ENCODE measurements around the gene TK2.

GRCh38 chr16:66502020-66502913 is 47.7 kb downstream of the TK2 start:
- TF ChIP-seq CTCF (IDR thresholded peaks at IDR 0.05) (no peak), JUN (CRISPR knock-in tag; IDR thresholded peaks at IDR 0.05) (no peak), SP1 (CRISPR knock-in tag; conservative IDR thresholded peaks at IDR 0.05) (no peak), FOXP1 (CRISPR knock-in tag; IDR thresholded peaks at IDR 0.05; ENCODE audit: borderline replicate concordance) (no peak), USF1 (CRISPR knock-in tag; IDR thresholded peaks at IDR 0.05) (no peak), ETV6 (CRISPR knock-in tag; IDR thresholded peaks at IDR 0.05) (no peak), MAX (CRISPR knock-in tag; IDR thresholded peaks at IDR 0.05) (no peak), ZNF416 (CRISPR knock-in tag; IDR thresholded peaks at IDR 0.05) (no peak), ZNF232 (CRISPR knock-in tag; IDR thresholded peaks at IDR 0.05) (no peak), IRF2 (CRISPR knock-in tag; IDR thresholded peaks at IDR 0.05; ENCODE audit: borderline replicate concordance, low read depth) (no peak), CREM (CRISPR knock-in tag; IDR thresholded peaks at IDR 0.05) (no peak), SMAD3 (CRISPR knock-in tag; IDR thresholded peaks at IDR 0.05; ENCODE audit: borderline replicate concordance) (no peak), OVOL2 (CRISPR knock-in tag; IDR thresholded peaks at IDR 0.05; ENCODE audit: borderline replicate concordance) (no peak), GRHL2 (CRISPR knock-in tag; IDR thresholded peaks at IDR 0.05; ENCODE audit: insufficient replicate concordance, severe bottlenecking) (no peak)
